Measurements from ENCODE around the gene CFAP157.

- TF ChIP-seq EZH2 (optimal IDR thresholded peaks at IDR 0.05; ENCODE audit: low read depth, low read length) (no peak), CTCF (IDR thresholded peaks at IDR 0.05; ENCODE audit: low read length) (no peak)
Measured at GRCh38 chr9:127726871-127727270, 20.1 kb downstream of the CFAP157 start.

Data from MM.1S (cell line).